Activated naive CD8-positive, alpha-beta T cell treated with anti-CD3 and anti-CD28 coated beads for 36 hours (primary cell): ENCODE measurements around the gene C10orf95. TPM values are rescaled to one million over a fixed set of nuclear protein-coding genes. Genes with fewer than 3 reads are reported as not detected.

Experiments
- DNase-seq: peaks from one replicate; pipeline ENCODE4 v3.0.0; 2021
- H3K27ac Mint-ChIP-seq: one replicate; pipeline ENCODE4 v1.8.0; 2022; ENCODE audit warnings: mild to moderate bottlenecking, moderate library complexity, mixed read lengths
- H3K27me3 Mint-ChIP-seq: one replicate; pipeline ENCODE4 v1.8.0; 2022; ENCODE audit warnings: mild to moderate bottlenecking, mixed read lengths
- H3K36me3 Mint-ChIP-seq: one replicate; pipeline ENCODE4 v1.8.0; 2021; ENCODE audit warnings: mild to moderate bottlenecking, mixed read lengths
- H3K4me1 Mint-ChIP-seq: one replicate; pipeline ENCODE4 v1.8.0; 2021; ENCODE audit warnings: mixed read lengths
- H3K4me3 Mint-ChIP-seq: one replicate; pipeline ENCODE4 v1.8.0; 2022; ENCODE audit warnings: mild to moderate bottlenecking, moderate library complexity, mixed read lengths
- H3K9me3 Mint-ChIP-seq: one replicate; pipeline ENCODE4 v1.8.0; 2022; ENCODE audit warnings: mixed read lengths
- total RNA-seq, 2 experiments: library from RNA; stranded (reverse); gene quantifications; one replicate each; pipeline ENCODE4 v1.2.3, GENCODE V29; 2021

The C10orf95 gene
- total RNA-seq, 2 experiments from 2014 or later = 0.49 to 0.62 TPM

- peaks cover 22% of the 10 kb centered on the region for H3K4me1 Mint-ChIP-seq
- peak; percentile 32 for DNase-seq
- H3K27ac Mint-ChIP-seq = peak overlapping the region; percentile 35
- H3K36me3 Mint-ChIP-seq = peaks cover 21% of the 10 kb centered on the region
- no peaks in the 10 kb centered on the region for H3K27me3 Mint-ChIP-seq
- H3K9me3 Mint-ChIP-seq = no peaks in the 10 kb centered on the region
- no peak overlapping the region for H3K4me3 Mint-ChIP-seq
These were observed 22.3 kb upstream of the C10orf95 start for GRCh38 chr10:102473445-102474331.

GRCh38 chr10:102470579-102471546 is 19.5 kb upstream of the C10orf95 start:
- Mint-ChIP-seq H3K27ac (no peak overlapping the region), H3K4me3 (no peak overlapping the region), H3K4me1 (peaks cover 15% of the 10 kb centered on the region), H3K36me3 (peaks cover 20% of the 10 kb centered on the region), H3K9me3 (no peaks in the 10 kb centered on the region), H3K27me3 (no peaks in the 10 kb centered on the region)
- no peak for DNase-seq

DNA sequence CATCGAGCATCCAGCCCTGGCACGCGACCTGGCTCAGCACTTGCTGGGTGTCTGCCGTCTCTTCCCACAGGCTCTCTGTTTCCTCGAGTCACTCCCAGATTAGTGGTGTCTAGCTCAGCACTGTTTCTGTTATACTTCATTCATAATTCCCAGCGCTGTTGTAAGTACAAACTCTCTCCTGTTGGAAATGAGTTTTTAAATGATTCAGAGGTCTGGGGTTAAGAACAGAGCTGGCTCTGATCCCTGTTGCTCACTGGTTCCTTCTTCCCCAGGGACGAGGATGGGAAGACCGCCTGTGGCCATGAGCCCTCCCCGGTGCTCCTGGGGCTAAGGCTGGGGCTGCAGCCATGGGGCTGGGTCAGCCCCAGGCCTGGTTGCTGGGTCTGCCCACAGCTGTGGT is 17.3 kb upstream of the C10orf95 start:
- H3K27me3 Mint-ChIP-seq = no peaks in the 10 kb centered on the region
- H3K4me3 Mint-ChIP-seq = no peak overlapping the region
- H3K4me1 Mint-ChIP-seq = peaks cover 11% of the 10 kb centered on the region
- DNase-seq = no peak
- no peaks in the 10 kb centered on the region for H3K9me3 Mint-ChIP-seq
- no peak overlapping the region for H3K27ac Mint-ChIP-seq
- peaks cover 17% of the 10 kb centered on the region for H3K36me3 Mint-ChIP-seq

DNA sequence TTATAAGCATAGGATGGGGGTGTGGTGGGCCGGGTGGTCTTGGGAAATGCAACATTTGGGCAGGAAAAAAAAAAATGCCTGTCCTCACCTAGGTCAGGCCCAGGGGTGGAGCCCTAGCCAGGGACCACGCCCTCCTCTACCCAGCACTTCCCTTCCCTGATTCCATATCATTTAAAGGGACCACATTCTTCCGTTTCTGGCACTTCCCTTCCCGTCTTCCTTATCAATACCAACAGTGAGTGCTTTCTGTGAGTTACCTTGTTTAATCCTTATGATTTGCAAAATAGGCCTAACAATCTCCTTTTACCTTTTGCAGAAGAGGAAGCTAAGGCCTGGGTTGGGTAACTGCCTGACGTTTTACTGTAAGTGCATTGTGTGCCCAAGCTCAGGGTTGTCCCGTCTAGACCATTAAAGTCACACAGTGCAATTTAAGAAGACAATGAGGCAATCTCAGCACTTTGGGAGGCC is 16.7 kb upstream of the C10orf95 start:
- peaks cover 12% of the 10 kb centered on the region for H3K36me3 Mint-ChIP-seq
- no peak overlapping the region for H3K27ac Mint-ChIP-seq
- DNase-seq = no peak
- H3K27me3 Mint-ChIP-seq = no peaks in the 10 kb centered on the region
- H3K4me3 Mint-ChIP-seq = no peak overlapping the region
- peaks cover 8% of the 10 kb centered on the region for H3K4me1 Mint-ChIP-seq
- H3K9me3 Mint-ChIP-seq = no peaks in the 10 kb centered on the region

GRCh38 chr10:102467318-102467717 is 16.0 kb upstream of the C10orf95 start:
- Mint-ChIP-seq H3K27ac (no peak overlapping the region), H3K27me3 (no peaks in the 10 kb centered on the region), H3K4me1 (peaks cover 11% of the 10 kb centered on the region), H3K36me3 (peaks cover 8% of the 10 kb centered on the region), H3K9me3 (no peaks in the 10 kb centered on the region), H3K4me3 (no peak overlapping the region)
- DNase-seq = no peak

DNA sequence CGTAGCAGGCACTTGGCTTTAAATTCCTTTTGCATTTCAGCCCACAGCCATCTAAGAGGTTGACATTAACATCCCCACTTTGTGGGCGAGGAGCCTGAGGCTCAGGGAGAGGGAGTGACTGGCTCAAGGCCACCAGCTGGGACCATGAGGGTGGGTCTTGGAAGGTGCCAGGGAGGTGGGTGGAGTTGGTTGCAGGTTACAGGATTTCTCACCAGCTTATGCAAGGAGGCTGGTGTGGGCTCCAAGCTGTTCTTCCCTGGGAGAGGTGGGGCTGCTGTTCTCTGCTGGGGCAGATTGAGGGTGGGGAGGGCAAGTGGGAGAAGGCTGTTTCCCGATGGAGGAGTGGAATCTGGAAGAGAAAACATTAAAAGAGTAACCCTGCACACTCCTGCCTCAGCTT is 14.1 kb upstream of the C10orf95 start:
- no peaks in the 10 kb centered on the region for H3K27me3 Mint-ChIP-seq
- H3K4me1 Mint-ChIP-seq = peaks cover 24% of the 10 kb centered on the region
- H3K9me3 Mint-ChIP-seq = no peaks in the 10 kb centered on the region
- DNase-seq = no peak
- no peak overlapping the region for H3K4me3 Mint-ChIP-seq
- H3K27ac Mint-ChIP-seq = no peak overlapping the region
- peaks cover 8% of the 10 kb centered on the region for H3K36me3 Mint-ChIP-seq

DNA sequence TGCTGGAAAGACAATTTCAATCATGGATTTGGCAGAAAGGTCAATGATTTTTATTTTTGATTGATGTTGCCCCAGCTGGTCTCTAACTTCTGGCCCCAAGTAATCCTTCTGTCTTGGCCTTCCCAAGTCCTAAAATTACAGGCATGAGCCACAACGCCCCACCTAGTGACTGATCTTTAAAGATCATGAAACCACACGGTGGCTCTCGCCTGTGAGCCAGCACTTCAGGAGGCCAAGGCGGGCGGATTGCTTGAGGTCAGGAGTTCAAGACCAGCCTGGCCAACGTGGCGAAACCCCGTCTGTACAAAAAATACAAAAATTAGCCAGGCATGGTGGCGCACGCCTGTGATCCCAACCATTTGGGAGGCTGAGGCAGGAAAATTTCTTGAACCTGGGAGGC is 12.6 kb upstream of the C10orf95 start:
- H3K9me3 Mint-ChIP-seq = no peaks in the 10 kb centered on the region
- H3K4me3 Mint-ChIP-seq = no peak overlapping the region
- H3K27me3 Mint-ChIP-seq = no peaks in the 10 kb centered on the region
- no peak for DNase-seq
- peaks cover 24% of the 10 kb centered on the region for H3K4me1 Mint-ChIP-seq
- H3K27ac Mint-ChIP-seq = no peak overlapping the region
- H3K36me3 Mint-ChIP-seq = peaks cover 3% of the 10 kb centered on the region

- peak overlapping the region; percentile 90 for H3K4me3 Mint-ChIP-seq
- H3K4me1 Mint-ChIP-seq = peaks cover 24% of the 10 kb centered on the region
- H3K27ac Mint-ChIP-seq = no peak overlapping the region
- no peaks in the 10 kb centered on the region for H3K9me3 Mint-ChIP-seq
- no peaks in the 10 kb centered on the region for H3K27me3 Mint-ChIP-seq
- no peak for DNase-seq
- H3K36me3 Mint-ChIP-seq = peaks cover 2% of the 10 kb centered on the region
These were observed 11.2 kb upstream of the C10orf95 start for GRCh38 chr10:102462512-102463054.

DNA sequence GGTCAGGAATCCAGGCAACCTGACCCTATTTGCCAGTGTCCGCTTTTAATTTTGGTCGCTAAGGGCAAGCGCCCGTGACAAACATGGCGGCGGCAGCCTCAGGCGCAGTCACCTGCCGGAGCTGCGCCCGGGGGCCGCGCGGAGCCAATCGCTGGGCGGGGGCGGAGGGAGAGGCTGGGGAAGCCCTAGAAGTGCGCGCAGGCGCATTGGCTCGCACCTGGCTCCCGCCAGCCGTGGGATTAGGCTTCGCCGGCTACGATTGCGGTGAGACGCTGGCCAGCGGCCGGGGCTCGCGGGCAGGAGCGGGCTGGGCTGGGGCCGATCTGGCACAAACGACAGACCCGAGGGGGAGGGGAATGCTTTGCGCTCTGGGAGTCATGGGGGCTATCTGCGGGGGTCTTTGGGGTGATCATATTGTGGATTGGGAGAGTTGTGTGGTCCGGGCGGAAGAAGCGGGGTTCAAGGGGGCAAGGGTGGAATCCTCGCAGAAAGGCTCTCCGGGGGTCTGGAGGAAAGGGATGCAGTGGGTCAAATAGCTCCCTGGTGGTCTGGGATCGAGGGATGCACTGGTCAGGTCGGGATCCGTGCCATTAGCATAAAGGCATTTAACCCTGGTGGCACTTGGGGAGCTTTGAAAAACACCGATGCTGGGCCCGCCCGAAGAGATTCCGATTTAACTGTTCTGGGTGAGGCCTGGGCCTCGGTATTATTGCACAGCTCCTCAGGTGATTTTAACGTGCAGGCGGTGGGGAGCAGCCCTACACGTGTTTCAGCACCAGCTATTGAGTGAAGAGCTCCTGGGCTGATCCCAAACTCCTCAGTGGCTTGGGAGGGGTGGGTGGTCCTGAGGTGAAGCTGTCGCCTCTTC is 10.1 kb upstream of the C10orf95 start:
- Mint-ChIP-seq H3K9me3 (no peaks in the 10 kb centered on the region), H3K4me3 (peak overlapping the region; percentile 90), H3K27ac (peak overlapping the region; percentile 88), H3K27me3 (no peaks in the 10 kb centered on the region), H3K36me3 (peaks cover 4% of the 10 kb centered on the region), H3K4me1 (peaks cover 25% of the 10 kb centered on the region)
- peak; percentile 96 for DNase-seq

GRCh38 chr10:102460836-102461186 is 9.5 kb upstream of the C10orf95 start:
- peak overlapping the region; percentile 75 for H3K27ac Mint-ChIP-seq
- DNase-seq = no peak
- no peaks in the 10 kb centered on the region for H3K27me3 Mint-ChIP-seq
- no peaks in the 10 kb centered on the region for H3K9me3 Mint-ChIP-seq
- H3K4me1 Mint-ChIP-seq = peaks cover 26% of the 10 kb centered on the region
- peak overlapping the region; percentile 90 for H3K4me3 Mint-ChIP-seq
- peaks cover 8% of the 10 kb centered on the region for H3K36me3 Mint-ChIP-seq

GRCh38 chr10:102458656-102459055 is 7.3 kb upstream of the C10orf95 start:
- Mint-ChIP-seq H3K36me3 (peaks cover 12% of the 10 kb centered on the region), H3K27ac (no peak overlapping the region), H3K27me3 (no peaks in the 10 kb centered on the region), H3K4me1 (peaks cover 29% of the 10 kb centered on the region), H3K9me3 (no peaks in the 10 kb centered on the region), H3K4me3 (no peak overlapping the region)
- no peak for DNase-seq

- no peak for DNase-seq
- Mint-ChIP-seq H3K4me3 (no peak overlapping the region), H3K4me1 (peaks cover 30% of the 10 kb centered on the region), H3K9me3 (no peaks in the 10 kb centered on the region), H3K27me3 (no peaks in the 10 kb centered on the region), H3K36me3 (peaks cover 19% of the 10 kb centered on the region), H3K27ac (peak overlapping the region; percentile 9)
These were observed 6.3 kb upstream of the C10orf95 start for GRCh38 chr10:102457591-102458150.

DNA sequence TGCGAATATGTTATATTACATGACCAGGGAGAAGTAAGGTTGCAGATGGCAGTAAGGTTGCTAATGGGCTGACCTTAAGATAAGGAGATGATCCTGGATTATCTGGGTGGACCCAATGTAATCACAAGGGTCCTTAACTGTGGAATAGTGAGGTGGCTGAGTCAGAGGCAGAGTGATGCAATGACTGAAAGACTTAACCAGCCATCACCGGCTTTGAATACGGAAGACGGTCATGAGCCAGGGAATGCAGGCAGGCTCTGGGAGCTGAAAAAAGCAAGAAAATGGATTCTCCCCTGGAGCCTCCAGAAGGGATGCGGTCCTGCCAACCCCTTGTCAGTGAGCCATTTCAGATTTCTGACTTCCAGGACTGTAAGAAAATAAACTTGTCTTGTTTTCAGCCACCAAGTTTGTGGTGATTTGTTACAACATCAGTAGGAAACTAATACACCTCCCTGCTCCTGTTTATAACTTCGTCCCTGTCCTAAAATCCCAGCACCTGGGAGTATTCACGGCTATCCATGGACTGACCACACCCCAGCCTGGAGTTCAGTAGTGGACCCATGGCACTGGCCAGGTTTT is 4.6 kb upstream of the C10orf95 start:
- peak overlapping the region; percentile 81 for H3K27ac Mint-ChIP-seq
- peaks cover 32% of the 10 kb centered on the region for H3K36me3 Mint-ChIP-seq

More for the DNA sequence above, 4.6 kb upstream of the C10orf95 start:
- H3K9me3 Mint-ChIP-seq = no peaks in the 10 kb centered on the region
- no peaks in the 10 kb centered on the region for H3K27me3 Mint-ChIP-seq
- H3K4me1 Mint-ChIP-seq = peaks cover 24% of the 10 kb centered on the region
- no peak overlapping the region for H3K4me3 Mint-ChIP-seq
- DNase-seq = no peak
